ENCODE results near the gene FBL. TPM values are rescaled to one million over a fixed set of nuclear protein-coding genes. Genes with fewer than 3 reads are reported as not detected.
A peak's percentile ranks its signal among the peaks of the same experiment; 100 is the strongest.

FBL gene
- total RNA-seq, 2 donors from 2014 or later, result 513 to 639 TPM

- peak overlapping the region; percentile 21 for H3K27ac Mint-ChIP-seq
- no peaks in the 10 kb centered on the region for H3K27me3 Mint-ChIP-seq
- H3K36me3 Mint-ChIP-seq (ENCODE audit: low read depth), result no peaks in the 10 kb centered on the region
Observed at GRCh38 chr19:39867133-39867532, 21.0 kb upstream of the FBL start.

GRCh38 chr19:39865953-39866352 lies 19.8 kb upstream of the FBL start:
- no peaks in the 10 kb centered on the region for H3K36me3 Mint-ChIP-seq (ENCODE audit: low read depth)
- no peaks in the 10 kb centered on the region for H3K27me3 Mint-ChIP-seq
- no peaks in the 10 kb centered on the region for H3K9me3 Mint-ChIP-seq
- no peaks in the 10 kb centered on the region for H3K4me1 Mint-ChIP-seq
- peak overlapping the region; percentile 40 for H3K27ac Mint-ChIP-seq
- H3K4me3 Mint-ChIP-seq, result no peak overlapping the region
- ATAC-seq (replicated peaks), result no peak

More at GRCh38 chr19:39867133-39867532, 21.0 kb upstream of the FBL start:
- Mint-ChIP-seq H3K4me1 (no peaks in the 10 kb centered on the region), H3K4me3 (no peak overlapping the region), H3K9me3 (no peaks in the 10 kb centered on the region)
- no peak for ATAC-seq (replicated peaks)

- H3K4me1 Mint-ChIP-seq, result no peaks in the 10 kb centered on the region
- no peak for ATAC-seq (replicated peaks)
- no peaks in the 10 kb centered on the region for H3K9me3 Mint-ChIP-seq
- H3K27me3 Mint-ChIP-seq, result no peaks in the 10 kb centered on the region
- H3K27ac Mint-ChIP-seq, result no peak overlapping the region
- H3K4me3 Mint-ChIP-seq, result no peak overlapping the region
- no peaks in the 10 kb centered on the region for H3K36me3 Mint-ChIP-seq (ENCODE audit: low read depth)
Observed at GRCh38 chr19:39865186-39865585, 19.0 kb upstream of the FBL start.

GRCh38 chr19:39864118-39864517 lies 17.9 kb upstream of the FBL start:
- ATAC-seq (replicated peaks), result no peak
- H3K9me3 Mint-ChIP-seq, result no peaks in the 10 kb centered on the region
- H3K4me1 Mint-ChIP-seq, result no peaks in the 10 kb centered on the region
- H3K27me3 Mint-ChIP-seq, result no peaks in the 10 kb centered on the region
- no peak overlapping the region for H3K27ac Mint-ChIP-seq
- H3K4me3 Mint-ChIP-seq, result no peak overlapping the region
- H3K36me3 Mint-ChIP-seq (ENCODE audit: low read depth), result no peaks in the 10 kb centered on the region

- no peak for ATAC-seq (replicated peaks)
- Mint-ChIP-seq H3K4me1 (no peaks in the 10 kb centered on the region), H3K4me3 (no peak overlapping the region), H3K36me3 (ENCODE audit: low read depth) (no peaks in the 10 kb centered on the region), H3K27ac (no peak overlapping the region), H3K9me3 (no peaks in the 10 kb centered on the region), H3K27me3 (peaks cover 6% of the 10 kb centered on the region)
Observed at GRCh38 chr19:39858541-39858940, 12.4 kb upstream of the FBL start.

GRCh38 chr19:39852882-39853281 lies 6.7 kb upstream of the FBL start:
- Mint-ChIP-seq H3K36me3 (ENCODE audit: low read depth) (no peaks in the 10 kb centered on the region), H3K27me3 (peaks cover 6% of the 10 kb centered on the region), H3K27ac (no peak overlapping the region), H3K4me3 (no peak overlapping the region), H3K4me1 (no peaks in the 10 kb centered on the region), H3K9me3 (no peaks in the 10 kb centered on the region)
- no peak for ATAC-seq (replicated peaks)

- Mint-ChIP-seq H3K36me3 (ENCODE audit: low read depth) (peaks cover 9% of the 10 kb centered on the region), H3K27me3 (peaks cover 6% of the 10 kb centered on the region), H3K4me1 (peaks cover 8% of the 10 kb centered on the region), H3K9me3 (no peaks in the 10 kb centered on the region), H3K4me3 (no peak overlapping the region), H3K27ac (no peak overlapping the region)
- no peak for ATAC-seq (replicated peaks)
Observed at GRCh38 chr19:39850892-39851291, 4.7 kb upstream of the FBL start.

- H3K36me3 Mint-ChIP-seq (ENCODE audit: low read depth), result peaks cover 33% of the 10 kb centered on the region
- no peaks in the 10 kb centered on the region for H3K27me3 Mint-ChIP-seq
- H3K4me1 Mint-ChIP-seq, result peaks cover 22% of the 10 kb centered on the region
- no peak for ATAC-seq (replicated peaks)
- no peaks in the 10 kb centered on the region for H3K9me3 Mint-ChIP-seq
- no peak overlapping the region for H3K4me3 Mint-ChIP-seq
- H3K27ac Mint-ChIP-seq, result peak overlapping the region; percentile 40
Observed at GRCh38 chr19:39848392-39848791, 2.2 kb upstream of the FBL start.

GRCh38 chr19:39847525-39847924 lies 1.3 kb upstream of the FBL start:
- H3K27me3 Mint-ChIP-seq, result no peaks in the 10 kb centered on the region
- no peak for ATAC-seq (replicated peaks)
- peak overlapping the region; percentile 94 for H3K27ac Mint-ChIP-seq
- no peaks in the 10 kb centered on the region for H3K9me3 Mint-ChIP-seq
- H3K36me3 Mint-ChIP-seq (ENCODE audit: low read depth), result peaks cover 40% of the 10 kb centered on the region
- H3K4me1 Mint-ChIP-seq, result peaks cover 29% of the 10 kb centered on the region
- H3K4me3 Mint-ChIP-seq, result peak overlapping the region; percentile 89

GRCh38 chr19:39846678-39847486 lies 703 bp upstream of the FBL start:
- H3K4me3 Mint-ChIP-seq, result peak overlapping the region; percentile 89
- H3K36me3 Mint-ChIP-seq (ENCODE audit: low read depth), result peaks cover 47% of the 10 kb centered on the region
- peaks cover 33% of the 10 kb centered on the region for H3K4me1 Mint-ChIP-seq
- no peaks in the 10 kb centered on the region for H3K9me3 Mint-ChIP-seq
- H3K27ac Mint-ChIP-seq, result peak overlapping the region; percentile 94
- no peak for ATAC-seq (replicated peaks)
- H3K27me3 Mint-ChIP-seq, result no peaks in the 10 kb centered on the region

GRCh38 chr19:39845584-39845932 lies 621 bp downstream of the FBL start:
- Mint-ChIP-seq H3K27me3 (no peaks in the 10 kb centered on the region), H3K9me3 (no peaks in the 10 kb centered on the region), H3K4me1 (peaks cover 33% of the 10 kb centered on the region), H3K27ac (peak overlapping the region; percentile 94), H3K36me3 (ENCODE audit: low read depth) (peaks cover 60% of the 10 kb centered on the region), H3K4me3 (peak overlapping the region; percentile 89)
- ATAC-seq (replicated peaks), result no peak

GRCh38 chr19:39845172-39845571 lies 1.0 kb downstream of the FBL start:
- ATAC-seq (replicated peaks), result no peak
- H3K4me1 Mint-ChIP-seq, result peaks cover 33% of the 10 kb centered on the region
- peak overlapping the region; percentile 94 for H3K27ac Mint-ChIP-seq
- no peaks in the 10 kb centered on the region for H3K27me3 Mint-ChIP-seq
- H3K4me3 Mint-ChIP-seq, result peak overlapping the region; percentile 89
- H3K9me3 Mint-ChIP-seq, result no peaks in the 10 kb centered on the region
- peaks cover 64% of the 10 kb centered on the region for H3K36me3 Mint-ChIP-seq (ENCODE audit: low read depth)

- Mint-ChIP-seq H3K27me3 (no peaks in the 10 kb centered on the region), H3K36me3 (ENCODE audit: low read depth) (peaks cover 74% of the 10 kb centered on the region), H3K4me1 (peaks cover 39% of the 10 kb centered on the region), H3K27ac (peak overlapping the region; percentile 94), H3K9me3 (no peaks in the 10 kb centered on the region), H3K4me3 (peak overlapping the region; percentile 89)
- ATAC-seq (replicated peaks), result no peak
Observed at GRCh38 chr19:39843919-39844793, 2.0 kb downstream of the FBL start.

- no peaks in the 10 kb centered on the region for H3K27me3 Mint-ChIP-seq
- peak overlapping the region; percentile 89 for H3K4me3 Mint-ChIP-seq
- no peak for ATAC-seq (replicated peaks)
- no peaks in the 10 kb centered on the region for H3K9me3 Mint-ChIP-seq
- H3K4me1 Mint-ChIP-seq, result peaks cover 39% of the 10 kb centered on the region
- H3K36me3 Mint-ChIP-seq (ENCODE audit: low read depth), result peaks cover 87% of the 10 kb centered on the region
- peak overlapping the region; percentile 57 for H3K27ac Mint-ChIP-seq
Observed at GRCh38 chr19:39842693-39843435, 3.3 kb downstream of the FBL start.

All from activated T-helper 17 cell treated with anti-CD3 and anti-CD28 coated beads, Interleukin-2, amount 50 U/mL, for 72 hours (primary cell).